Esophagus muscularis mucosa (tissue), 4 donors: ENCODE results near the gene EPPIN.

Experiments
- CTCF ChIP-seq, 3 experiments: fragments of 200-600 bp in 2 of 3; fragments of 450-650 bp in 1 of 3; sonication (generic) in 2 of 3; IDR thresholded peaks; one replicate each; pipeline ENCODE4 v1.5.1; 2017 to 2019; ENCODE audit warnings: antibody characterized with exemption in 3 of 3, mild to moderate bottlenecking in 2 of 3, moderate library complexity in 1 of 3
- EP300 ChIP-seq: sonication (generic); formaldehyde crosslinking; IDR thresholded peaks from one replicate; pipeline ENCODE4 v1.6.1; 2017; ENCODE audit warnings: antibody characterized with exemption
- POLR2A ChIP-seq: fragments of 450-650 bp; IDR thresholded peaks from one replicate; pipeline ENCODE4 v1.6.1; 2017; ENCODE audit warnings: antibody characterized with exemption, moderate library complexity, mild to moderate bottlenecking, low read depth

- TF ChIP-seq CTCF (IDR thresholded peaks at IDR 0.05) (no peak), POLR2A (no peak), EP300 (no peak)
Measured at GRCh38 chr20:45496166-45496565, 51.0 kb downstream of the EPPIN start.
